Middle frontal gyrus (tissue), 1 donor: ENCODE measurements around the gene NANOS3.

Source experiments
- DNase-seq: peaks from one replicate; pipeline ENCODE4 v3.0.0-alpha.2; 2015; ENCODE audit warnings: low spot score; ENCODE audit errors: extremely low spot score

The NANOS3 gene

GRCh38 chr19:13876834-13877233 is at the start of gene NANOS3:
Gene NANOS3, plus strand, starts transcription at chr19:13877134. Its CDS starts 115 bp downstream, at chr19:13877249.
- DNase-seq: no peak

GRCh38 chr19:13827656-13828055 is 49.3 kb upstream of the NANOS3 start:
- no peak for DNase-seq

GRCh38 chr19:13830114-13830740 is 46.7 kb upstream of the NANOS3 start:
- no peak for DNase-seq

GRCh38 chr19:13830741-13831536 is 46.0 kb upstream of the NANOS3 start:
- DNase-seq: no peak

- DNase-seq: no peak
Observed at GRCh38 chr19:13831537-13832467, 45.1 kb upstream of the NANOS3 start.

- peak; percentile 77 for DNase-seq
Observed at GRCh38 chr19:13833330-13834243, 43.3 kb upstream of the NANOS3 start.

- DNase-seq: no peak
Observed at GRCh38 chr19:13834244-13835069, 42.5 kb upstream of the NANOS3 start.

- no peak for DNase-seq
Observed at GRCh38 chr19:13835791-13836723, 40.9 kb upstream of the NANOS3 start.

- DNase-seq: no peak
Observed at GRCh38 chr19:13838435-13839129, 38.4 kb upstream of the NANOS3 start.

- DNase-seq: no peak
Observed at GRCh38 chr19:13839130-13839937, 37.6 kb upstream of the NANOS3 start.

- DNase-seq: no peak
Observed at GRCh38 chr19:13839938-13840304, 37.0 kb upstream of the NANOS3 start.

- no peak for DNase-seq
Observed at GRCh38 chr19:13840305-13841085, 36.4 kb upstream of the NANOS3 start.

GRCh38 chr19:13841086-13841961 is 35.6 kb upstream of the NANOS3 start:
- no peak for DNase-seq

- no peak for DNase-seq
Observed at GRCh38 chr19:13841962-13842290, 35.0 kb upstream of the NANOS3 start.

- DNase-seq: no peak
Observed at GRCh38 chr19:13842291-13843103, 34.4 kb upstream of the NANOS3 start.
